ENCODE results near the gene B4GAT1. TPM values are rescaled to one million over a fixed set of nuclear protein-coding genes. Genes with fewer than 3 reads are reported as not detected.
"Not testable (repeated sequence)": the region's sequence is repeated elsewhere in the genome, so short reads cannot be mapped to it uniquely, and the experiment has no call there.

The B4GAT1 gene
- total RNA-seq, 1 experiment from 2014 or later, result 47.1 TPM

DNA sequence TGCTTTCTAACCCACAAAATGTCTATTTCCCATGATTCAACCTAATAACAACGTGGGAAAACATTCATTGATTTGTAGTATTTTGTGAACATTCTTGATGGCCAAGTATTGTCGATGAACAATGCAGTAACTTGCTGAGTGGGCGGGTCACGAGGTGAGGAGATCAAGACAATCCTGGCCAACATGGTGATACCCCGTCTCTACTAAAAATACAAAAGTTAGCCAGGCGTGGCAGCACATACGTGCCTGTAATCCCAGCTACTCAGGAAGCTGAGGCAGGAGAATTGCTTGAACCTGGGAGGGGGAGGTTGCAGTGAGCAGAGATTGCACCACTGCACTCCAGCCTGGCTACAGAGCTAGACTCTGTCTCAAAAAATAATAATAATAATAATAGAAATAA is 32.8 kb upstream of the B4GAT1 start:
- H3K27ac ChIP-seq (ENCODE audit: low read depth, low read length, poor library complexity, severe bottlenecking); DNase-seq (ENCODE audit: low spot score); H3K36me3 ChIP-seq (ENCODE audit: insufficient read depth, low read length, poor library complexity, severe bottlenecking); H3K27me3 ChIP-seq (replicated peaks; ENCODE audit: insufficient read depth, low read depth, low read length, poor library complexity); CTCF ChIA-PET; H3K9me3 ChIP-seq (ENCODE audit: low read depth, low read length, poor library complexity, severe bottlenecking); H3K4me1 ChIP-seq (ENCODE audit: insufficient read depth, low read length, poor library complexity, severe bottlenecking); BruUV-seq (replicated peaks); POLR2A ChIA-PET (ENCODE audit: low non-redundant PET); H3K4me3 ChIP-seq (ENCODE audit: low read depth, low read length, poor library complexity, severe bottlenecking); intact Hi-C loops (cut with micrococcal nuclease; ENCODE audit: unreplicated experiment): not testable (repeated sequence)
- TF ChIP-seq, protein P1, sequence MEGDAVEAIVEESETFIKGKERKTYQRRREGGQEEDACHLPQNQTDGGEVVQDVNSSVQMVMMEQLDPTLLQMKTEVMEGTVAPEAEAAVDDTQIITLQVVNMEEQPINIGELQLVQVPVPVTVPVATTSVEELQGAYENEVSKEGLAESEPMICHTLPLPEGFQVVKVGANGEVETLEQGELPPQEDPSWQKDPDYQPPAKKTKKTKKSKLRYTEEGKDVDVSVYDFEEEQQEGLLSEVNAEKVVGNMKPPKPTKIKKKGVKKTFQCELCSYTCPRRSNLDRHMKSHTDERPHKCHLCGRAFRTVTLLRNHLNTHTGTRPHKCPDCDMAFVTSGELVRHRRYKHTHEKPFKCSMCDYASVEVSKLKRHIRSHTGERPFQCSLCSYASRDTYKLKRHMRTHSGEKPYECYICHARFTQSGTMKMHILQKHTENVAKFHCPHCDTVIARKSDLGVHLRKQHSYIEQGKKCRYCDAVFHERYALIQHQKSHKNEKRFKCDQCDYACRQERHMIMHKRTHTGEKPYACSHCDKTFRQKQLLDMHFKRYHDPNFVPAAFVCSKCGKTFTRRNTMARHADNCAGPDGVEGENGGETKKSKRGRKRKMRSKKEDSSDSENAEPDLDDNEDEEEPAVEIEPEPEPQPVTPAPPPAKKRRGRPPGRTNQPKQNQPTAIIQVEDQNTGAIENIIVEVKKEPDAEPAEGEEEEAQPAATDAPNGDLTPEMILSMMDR (conservative IDR thresholded peaks at IDR 0.05; ENCODE audit: low read depth, low read length), result peak; percentile 24; the same call in 1 of the 2 replicates

GRCh38 chr11:66373690-66374287 is 26.4 kb upstream of the B4GAT1 start:
- DNase-seq (ENCODE audit: low spot score); H3K9me3 ChIP-seq (ENCODE audit: low read depth, low read length, poor library complexity, severe bottlenecking); BruUV-seq (replicated peaks); POLR2A ChIA-PET (ENCODE audit: low non-redundant PET); H3K27me3 ChIP-seq (replicated peaks; ENCODE audit: insufficient read depth, low read depth, low read length, poor library complexity); intact Hi-C loops (cut with micrococcal nuclease; ENCODE audit: unreplicated experiment); H3K4me3 ChIP-seq (ENCODE audit: low read depth, low read length, poor library complexity, severe bottlenecking): not testable (repeated sequence)
- Histone ChIP-seq H3K27ac (ENCODE audit: low read depth, low read length, poor library complexity, severe bottlenecking) (peak overlapping the region; percentile 83), H3K36me3 (ENCODE audit: insufficient read depth, low read length, poor library complexity, severe bottlenecking) (peaks cover 13% of the 10 kb centered on the region), H3K4me1 (ENCODE audit: insufficient read depth, low read length, poor library complexity, severe bottlenecking) (peaks cover 30% of the 10 kb centered on the region)
- CTCF ChIA-PET, result interaction anchor here (0.6 to 1.5 kb wide), 3 partner anchors 12 to 177 kb away, joined by 3 read pairs; partner anchors contain the start of gene TMEM151A

- CTCF ChIA-PET, result interaction anchor here (1.5 kb wide), 1 partner anchor 13 kb away, joined by 3 read pairs; no protein-coding TSS in a partner anchor
- POLR2A ChIA-PET (ENCODE audit: low non-redundant PET), result no interaction called here
- BruUV-seq (replicated peaks), result no TSS peak
Measured at GRCh38 chr11:66373265-66373664, 25.8 kb upstream of the B4GAT1 start.

More at GRCh38 chr11:66373265-66373664, 25.8 kb upstream of the B4GAT1 start:
- peaks cover 18% of the 10 kb centered on the region for H3K36me3 ChIP-seq (ENCODE audit: insufficient read depth, low read length, poor library complexity, severe bottlenecking)
- H3K9me3 ChIP-seq (ENCODE audit: low read depth, low read length, poor library complexity, severe bottlenecking), result no peaks in the 10 kb centered on the region
- H3K4me3 ChIP-seq (ENCODE audit: low read depth, low read length, poor library complexity, severe bottlenecking), result no peak overlapping the region
- intact Hi-C loops (cut with micrococcal nuclease; ENCODE audit: unreplicated experiment), result no loop called here
- DNase-seq (ENCODE audit: low spot score), result no peak
- no peaks in the 10 kb centered on the region for H3K27me3 ChIP-seq (replicated peaks; ENCODE audit: insufficient read depth, low read depth, low read length, poor library complexity)
- peak overlapping the region; percentile 83 for H3K27ac ChIP-seq (ENCODE audit: low read depth, low read length, poor library complexity, severe bottlenecking)
- TF ChIP-seq EZH2 (IDR thresholded peaks at IDR 0.05; ENCODE audit: borderline replicate concordance, low read depth, low read length, poor library complexity, severe bottlenecking), result no peak
- TF ChIP-seq, protein P1 (conservative IDR thresholded peaks at IDR 0.05; ENCODE audit: low read depth, low read length), result no peak
- H3K4me1 ChIP-seq (ENCODE audit: insufficient read depth, low read length, poor library complexity, severe bottlenecking), result peaks cover 30% of the 10 kb centered on the region

Data from A673 (cell line).